Mesenchymal stem cell (in vitro differentiated cells and primary cell): Measurements from ENCODE around the gene ZNF609.
A peak's percentile ranks its signal among the peaks of the same experiment; 100 is the strongest.

Experiments used
- DNase-seq: peaks from one replicate; pipeline ENCODE4 v3.0.0-alpha.2; 2013
- H2AFZ ChIP-seq: one replicate; pipeline ENCODE4 v1.6.1; 2013; ENCODE audit warnings: low read depth, mild to moderate bottlenecking, control low read depth, inconsistent platforms, low read length, moderate library complexity
- H2AK5ac ChIP-seq: 2 replicates; pipeline ENCODE4 v1.6.1; 2013; ENCODE audit warnings: low read length, moderate library complexity, mild to moderate bottlenecking, inconsistent platforms; ENCODE audit not compliant: severe bottlenecking
- H2BK120ac ChIP-seq: one replicate; pipeline ENCODE4 v1.6.1; 2013; ENCODE audit warnings: low read depth, mild to moderate bottlenecking, inconsistent platforms, low read length, moderate library complexity
- H2BK12ac ChIP-seq, 2 experiments: one replicate each; pipeline ENCODE4 v1.6.1; 2013; ENCODE audit warnings: inconsistent platforms in 2 of 2, low read length in 2 of 2, mild to moderate bottlenecking in 2 of 2, moderate library complexity in 2 of 2, control low read depth in 1 of 2
- H2BK15ac ChIP-seq: one replicate; pipeline ENCODE4 v1.6.1; 2013; ENCODE audit warnings: mild to moderate bottlenecking, low read depth, inconsistent platforms; ENCODE audit not compliant: poor library complexity, severe bottlenecking
- H2BK5ac ChIP-seq: 2 replicates; pipeline ENCODE4 v1.6.1; 2013; ENCODE audit warnings: low read depth, mild to moderate bottlenecking, low read length, control low read depth, inconsistent platforms; ENCODE audit not compliant: poor library complexity, severe bottlenecking
- H3K14ac ChIP-seq, 2 experiments: one replicate each; pipeline ENCODE4 v1.6.1; 2013; ENCODE audit warnings: inconsistent platforms in 2 of 2, low read length in 2 of 2, control low read depth in 1 of 2, mild to moderate bottlenecking in 1 of 2, moderate library complexity in 1 of 2
- H3K18ac ChIP-seq, 2 experiments: one replicate each; pipeline ENCODE4 v1.6.1; 2013; ENCODE audit warnings: inconsistent platforms in 2 of 2, low read length in 2 of 2, control low read depth in 1 of 2, low read depth in 1 of 2, mild to moderate bottlenecking in 1 of 2
- H3K23ac ChIP-seq, 2 experiments: one replicate each; pipeline ENCODE4 v1.6.1; 2013; ENCODE audit warnings: inconsistent platforms in 2 of 2, low read length in 2 of 2, mild to moderate bottlenecking in 2 of 2, moderate library complexity in 2 of 2, control low read depth in 1 of 2
- H3K27ac ChIP-seq: 2 replicates; pipeline ENCODE4 v1.5.1; 2013; ENCODE audit warnings: mild to moderate bottlenecking, moderate library complexity, low read length, control low read depth, inconsistent platforms; ENCODE audit not compliant: poor library complexity, severe bottlenecking
- H3K27me3 ChIP-seq, 2 experiments: 2 replicates each; pipeline versions ENCODE4 v1.6.1 to v1.7.0; 2013; ENCODE audit warnings: low read length in 2 of 2, mild to moderate bottlenecking in 2 of 2, moderate library complexity in 2 of 2, control low read depth in 1 of 2, inconsistent platforms in 1 of 2; ENCODE audit not compliant: control insufficient read depth in 1 of 2, insufficient read depth in 1 of 2
- H3K36me3 ChIP-seq, 2 experiments: 2 replicates each; pipeline versions ENCODE4 v1.6.1 to v1.7.0; 2013; ENCODE audit warnings: low read length in 2 of 2, control low read depth in 1 of 2, inconsistent platforms in 1 of 2, low read depth in 1 of 2, mild to moderate bottlenecking in 1 of 2; ENCODE audit not compliant: insufficient read depth in 2 of 2, control insufficient read depth in 1 of 2
- H3K4ac ChIP-seq, 2 experiments: one replicate each; pipeline ENCODE4 v1.6.1; 2013; ENCODE audit warnings: inconsistent platforms in 2 of 2, low read length in 2 of 2, mild to moderate bottlenecking in 2 of 2, moderate library complexity in 2 of 2, control low read depth in 1 of 2, low read depth in 1 of 2
- H3K4me1 ChIP-seq: 2 replicates; pipeline ENCODE4 v1.6.1; 2013; ENCODE audit warnings: low read depth, low read length, control low read depth; ENCODE audit not compliant: control insufficient read depth, insufficient read depth
- H3K4me2 ChIP-seq: 2 replicates; pipeline ENCODE4 v1.6.1; 2013; ENCODE audit warnings: low read length, mild to moderate bottlenecking, inconsistent platforms; ENCODE audit not compliant: poor library complexity, severe bottlenecking
- H3K4me3 ChIP-seq, 2 experiments: 2 replicates each; pipeline versions ENCODE4 v1.5.1 to v1.7.0; 2013; ENCODE audit warnings: low read length in 2 of 2, mild to moderate bottlenecking in 2 of 2, control low read depth in 1 of 2, low read depth in 1 of 2; ENCODE audit not compliant: insufficient read depth in 1 of 2
- H3K79me1 ChIP-seq: replicated peaks from 2 replicates; pipeline ENCODE4 v1.6.1; 2013; ENCODE audit warnings: mild to moderate bottlenecking, control low read depth, low read length, inconsistent platforms; ENCODE audit not compliant: poor library complexity, severe bottlenecking
- H3K9ac ChIP-seq: 2 replicates; pipeline ENCODE4 v1.7.0; 2013; ENCODE audit warnings: mild to moderate bottlenecking, low read length, moderate library complexity
- H3K9me3 ChIP-seq: 2 replicates; pipeline ENCODE4 v1.7.0; 2013; ENCODE audit warnings: mild to moderate bottlenecking, low read length; ENCODE audit not compliant: control insufficient read depth
- H4K8ac ChIP-seq: one replicate; pipeline ENCODE4 v1.6.1; 2013; ENCODE audit warnings: inconsistent platforms, mild to moderate bottlenecking, low read length, moderate library complexity
- H4K91ac ChIP-seq: one replicate; pipeline ENCODE4 v1.6.1; 2013; ENCODE audit warnings: mild to moderate bottlenecking, low read length, inconsistent platforms
- WGBS: methylation state at CpG from one replicate; pipeline ENCODE4 v1.1.7; 2013; ENCODE audit warnings: mixed read lengths; 5-methylcytosine and 5-hydroxymethylcytosine counted together

ZNF609 gene

DNA sequence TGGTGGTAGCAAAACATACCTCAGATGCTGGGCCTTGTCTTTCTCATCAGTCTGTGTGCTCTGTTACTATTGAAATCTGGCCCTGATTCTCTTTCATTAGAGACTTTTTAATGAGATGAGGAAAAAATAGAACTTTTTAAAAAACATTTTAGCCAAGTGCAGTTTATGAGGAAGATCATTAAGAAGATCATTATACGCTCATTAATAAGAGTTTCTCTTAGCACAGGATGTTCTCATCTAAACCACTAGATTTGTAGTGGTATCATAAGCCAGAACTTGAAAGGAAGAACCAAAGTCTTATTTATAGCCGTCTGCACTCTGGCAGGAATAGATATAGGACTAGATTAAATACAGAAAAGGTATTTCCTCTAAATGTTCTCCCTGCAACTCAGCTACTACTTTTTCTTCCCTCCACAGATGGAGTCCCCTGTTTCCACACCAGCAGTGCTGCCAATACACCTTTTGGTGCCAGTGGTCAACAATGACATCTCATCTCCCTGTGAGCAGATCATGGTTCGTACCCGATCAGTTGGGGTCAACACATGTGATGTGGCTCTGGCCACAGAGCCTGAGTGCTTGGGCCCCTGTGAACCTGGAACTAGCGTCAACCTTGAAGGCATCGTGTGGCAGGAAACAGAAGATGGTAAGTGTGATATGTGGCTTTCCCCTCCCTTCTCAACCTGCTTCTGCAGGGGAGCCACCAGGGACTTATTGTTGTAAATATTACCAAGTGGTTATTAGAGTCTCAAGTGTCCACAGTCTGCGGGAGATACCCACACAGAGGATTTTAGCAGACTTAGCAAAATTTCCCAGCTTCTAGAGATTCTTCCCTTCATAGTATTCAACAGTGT lies 162.3 kb downstream of the ZNF609 start:
- Histone ChIP-seq H2BK5ac (no peak overlapping the region), H3K36me3 (peaks cover 8 to 33% of the 10 kb centered on the region in 2 experiments), H3K18ac (no peak overlapping the region), H4K91ac (no peak overlapping the region), H4K8ac (peak overlapping the region; percentile 67), H2BK15ac (no peak overlapping the region), H3K79me1 (peaks cover 23% of the 10 kb centered on the region), H3K9ac (no peak overlapping the region), H2BK12ac (no peak overlapping the region), H3K9me3 (no peaks in the 10 kb centered on the region), H3K4me1 (peaks cover 2% of the 10 kb centered on the region), H3K4ac (no peak overlapping the region), H3K27me3 (no peaks in the 10 kb centered on the region), H3K14ac (no peak overlapping the region), H3K23ac (no peak overlapping the region), H2BK120ac (no peak overlapping the region), H3K4me2 (no peak overlapping the region), H2AFZ (no peak overlapping the region), H3K27ac (no peak overlapping the region), H2AK5ac (no peak overlapping the region), H3K4me3 (no peak overlapping the region)
- 87% methylated on average over 4 of the region's 7 CpGs for WGBS
- DNase-seq: no peak

GRCh38 chr15:64623347-64623996 lies 163.1 kb downstream of the ZNF609 start:
- no peak overlapping the region for H2AK5ac ChIP-seq
- no peak overlapping the region for H4K91ac ChIP-seq
- no peak overlapping the region for H3K18ac ChIP-seq
- no peak overlapping the region for H3K23ac ChIP-seq
- no peak overlapping the region for H3K14ac ChIP-seq
- no peaks in the 10 kb centered on the region for H3K9me3 ChIP-seq
- DNase-seq: no peak
- H3K27me3 ChIP-seq: no peaks in the 10 kb centered on the region
- H3K9ac ChIP-seq: no peak overlapping the region
- H3K79me1 ChIP-seq: peaks cover 25% of the 10 kb centered on the region
- WGBS: 94% methylated on average over 2 of the region's 2 CpGs
- H4K8ac ChIP-seq: no peak overlapping the region
- H2BK15ac ChIP-seq: no peak overlapping the region
- no peak overlapping the region for H2BK5ac ChIP-seq
- no peak overlapping the region for H2AFZ ChIP-seq
- no peak overlapping the region for H2BK120ac ChIP-seq
- no peak overlapping the region for H3K27ac ChIP-seq
- H3K4ac ChIP-seq: no peak overlapping the region
- H3K4me2 ChIP-seq: no peak overlapping the region
- H3K4me3 ChIP-seq: no peak overlapping the region
- H3K36me3 ChIP-seq: peaks cover 12 to 33% of the 10 kb centered on the region in 2 experiments
- H2BK12ac ChIP-seq: no peak overlapping the region
- peaks cover 2% of the 10 kb centered on the region for H3K4me1 ChIP-seq

GRCh38 chr15:64624242-64624641 lies 163.9 kb downstream of the ZNF609 start:
- H2BK12ac ChIP-seq: no peak overlapping the region
- no peak overlapping the region for H2AK5ac ChIP-seq
- no peak overlapping the region for H3K14ac ChIP-seq
- no peak overlapping the region for H2BK5ac ChIP-seq
- peaks cover 2% of the 10 kb centered on the region for H3K4me1 ChIP-seq
- no peak overlapping the region for H3K4ac ChIP-seq
- no peak overlapping the region for H2BK120ac ChIP-seq
- H2BK15ac ChIP-seq: no peak overlapping the region
- H2AFZ ChIP-seq: no peak overlapping the region
- no peak overlapping the region for H4K8ac ChIP-seq
- H3K18ac ChIP-seq: no peak overlapping the region
- no peaks in the 10 kb centered on the region for H3K9me3 ChIP-seq
- H3K4me2 ChIP-seq: no peak overlapping the region
- peaks cover 8 to 33% of the 10 kb centered on the region in 2 experiments for H3K36me3 ChIP-seq
- H3K23ac ChIP-seq: no peak overlapping the region
- no peak overlapping the region for H3K27ac ChIP-seq
- H3K27me3 ChIP-seq: no peaks in the 10 kb centered on the region
- no peak overlapping the region for H3K4me3 ChIP-seq
- no peak overlapping the region for H4K91ac ChIP-seq
- H3K79me1 ChIP-seq: peaks cover 20% of the 10 kb centered on the region
- DNase-seq: no peak
- WGBS: 95% methylated on average over 2 of the region's 2 CpGs
- H3K9ac ChIP-seq: no peak overlapping the region

- no peak overlapping the region for H3K14ac ChIP-seq
- no peak overlapping the region for H2AK5ac ChIP-seq
- H3K4ac ChIP-seq: no peak overlapping the region
- H4K8ac ChIP-seq: no peak overlapping the region
- H3K4me1 ChIP-seq: peaks cover 4% of the 10 kb centered on the region
- H2BK120ac ChIP-seq: no peak overlapping the region
- DNase-seq: no peak
- no peaks in the 10 kb centered on the region for H3K27me3 ChIP-seq
- no peak overlapping the region for H3K9ac ChIP-seq
- H3K18ac ChIP-seq: no peak overlapping the region
- H2BK12ac ChIP-seq: no peak overlapping the region
- H2BK5ac ChIP-seq: no peak overlapping the region
- H3K23ac ChIP-seq: no peak overlapping the region
- H3K27ac ChIP-seq: no peak overlapping the region
- no peak overlapping the region for H2BK15ac ChIP-seq
- WGBS: 100% methylated on average over 1 of the region's 2 CpGs
- peaks cover 30% of the 10 kb centered on the region for H3K79me1 ChIP-seq
- H3K36me3 ChIP-seq: peaks cover 9 to 38% of the 10 kb centered on the region in 2 experiments
- no peak overlapping the region for H2AFZ ChIP-seq
- H3K4me3 ChIP-seq: no peak overlapping the region
- H3K9me3 ChIP-seq: no peaks in the 10 kb centered on the region
- H3K4me2 ChIP-seq: no peak overlapping the region
- H4K91ac ChIP-seq: no peak overlapping the region
These were observed 168.7 kb downstream of the ZNF609 start for GRCh38 chr15:64629063-64629462.
